ENCODE results near the gene GAR1. TPM values are rescaled to one million over a fixed set of nuclear protein-coding genes. Genes with fewer than 3 reads are reported as not detected.
"Not testable (repeated sequence)": the region's sequence is repeated elsewhere in the genome, so short reads cannot be mapped to it uniquely, and the experiment has no call there.

GAR1 gene
- total RNA-seq, 1 experiment from 2014 or later: 50.4 TPM

DNA sequence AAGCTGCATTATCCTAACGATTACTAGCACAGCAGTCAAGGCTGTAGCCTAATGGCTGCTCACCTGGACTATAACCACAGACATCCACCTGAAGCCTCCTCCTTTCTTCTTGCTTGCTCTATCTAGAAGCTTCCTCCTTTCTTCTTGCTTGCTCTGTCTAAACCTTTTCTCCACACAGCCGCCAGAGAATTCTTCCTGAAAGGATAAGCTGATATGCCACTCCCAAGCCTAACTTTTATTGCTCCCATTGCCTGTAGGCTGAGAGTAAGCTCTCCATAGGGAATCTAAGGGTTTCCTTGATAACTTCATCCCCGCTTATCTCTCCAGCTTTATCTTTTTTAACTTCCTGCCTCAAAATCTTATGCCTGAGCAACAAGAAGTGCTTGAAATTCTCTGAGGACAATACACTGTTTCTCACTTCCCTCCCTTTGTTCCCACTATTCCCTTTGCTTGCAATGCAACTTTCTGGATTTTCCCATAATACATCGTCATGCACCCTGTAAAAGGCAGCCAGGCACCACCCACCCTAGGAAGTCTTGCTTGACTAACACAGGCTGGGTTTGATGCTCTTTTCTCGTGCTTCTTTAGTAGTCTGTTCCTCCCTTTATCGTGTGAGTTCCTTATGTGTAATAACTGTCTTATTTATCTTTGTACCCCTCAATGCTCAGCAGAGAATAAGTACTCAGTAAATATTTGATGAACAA lies 31.0 kb downstream of the GAR1 start:
- DNase-seq (ENCODE audit: low read depth): no peak

DNA sequence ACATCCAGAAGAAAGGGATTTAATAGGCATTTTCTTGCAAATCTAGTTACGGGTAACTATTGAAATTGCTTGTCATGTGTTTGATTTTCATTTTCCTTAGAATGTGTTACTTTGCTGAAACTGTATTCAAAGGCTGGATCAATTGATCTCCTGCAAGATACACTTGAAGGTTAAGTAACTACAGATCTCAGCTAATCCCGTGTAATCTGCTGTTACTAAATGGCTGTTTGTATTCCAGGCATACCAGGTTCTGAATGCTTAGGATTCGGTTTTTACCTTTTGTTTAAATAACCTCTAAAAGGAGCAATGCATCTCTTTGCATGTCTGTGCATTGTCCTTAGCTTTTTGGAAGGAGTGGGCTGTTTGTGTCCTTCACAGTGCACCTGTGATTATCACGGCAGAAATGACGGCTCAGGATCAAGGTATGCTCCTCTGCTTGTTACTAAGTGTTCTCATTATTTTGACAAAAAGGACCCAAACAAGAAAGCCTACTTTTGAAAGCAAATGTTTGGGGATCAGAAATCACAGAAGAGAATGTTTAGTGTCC lies 32.4 kb downstream of the GAR1 start, which contains the start of gene LRIT3:
LRIT3 (plus strand) TSS at position 212 of the 547 bp plus-strand sequence; CDS start at position 307, 95 bp downstream.
- no peak for DNase-seq (ENCODE audit: low read depth)

DNA sequence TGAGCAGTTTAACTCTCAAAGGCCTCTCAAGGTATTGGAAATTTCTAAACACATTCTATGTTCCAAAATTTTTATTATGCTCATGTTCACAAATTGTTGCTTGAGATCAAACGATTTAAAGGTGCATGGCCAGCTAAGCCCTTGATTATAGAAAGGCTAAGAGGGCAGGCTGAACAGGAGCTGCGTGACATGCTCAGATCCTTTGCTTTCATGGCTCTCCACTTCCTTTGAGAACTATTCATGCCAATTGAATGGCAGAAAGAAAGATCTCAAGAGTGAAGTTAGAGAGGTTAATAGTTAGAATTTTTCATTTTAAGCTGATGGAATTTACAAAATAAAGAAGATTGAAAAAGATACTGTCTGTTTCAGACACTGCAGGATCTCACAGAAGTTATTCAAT lies 32.9 kb downstream of the GAR1 start:
- DNase-seq (ENCODE audit: low read depth): no peak

DNA sequence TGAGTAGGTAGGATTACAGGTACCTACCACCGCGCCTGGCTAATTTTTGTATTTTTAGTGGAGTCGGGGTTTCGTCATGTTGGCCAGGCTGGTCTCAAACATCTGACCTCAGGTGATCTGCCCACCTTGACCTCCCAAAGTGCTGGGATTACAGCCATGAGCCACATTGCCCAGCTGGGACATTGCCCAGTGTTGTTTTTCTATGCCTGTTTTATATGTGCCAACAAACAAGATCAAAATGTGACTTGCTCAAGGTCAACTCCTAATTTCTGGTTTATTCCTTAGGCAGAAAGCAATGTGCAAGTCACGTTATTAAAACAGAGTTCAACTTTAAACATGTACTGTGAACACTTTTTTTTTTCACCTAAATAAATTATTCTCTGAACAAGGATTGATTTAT lies 35.0 kb downstream of the GAR1 start:
- no peak for DNase-seq (ENCODE audit: low read depth)

DNA sequence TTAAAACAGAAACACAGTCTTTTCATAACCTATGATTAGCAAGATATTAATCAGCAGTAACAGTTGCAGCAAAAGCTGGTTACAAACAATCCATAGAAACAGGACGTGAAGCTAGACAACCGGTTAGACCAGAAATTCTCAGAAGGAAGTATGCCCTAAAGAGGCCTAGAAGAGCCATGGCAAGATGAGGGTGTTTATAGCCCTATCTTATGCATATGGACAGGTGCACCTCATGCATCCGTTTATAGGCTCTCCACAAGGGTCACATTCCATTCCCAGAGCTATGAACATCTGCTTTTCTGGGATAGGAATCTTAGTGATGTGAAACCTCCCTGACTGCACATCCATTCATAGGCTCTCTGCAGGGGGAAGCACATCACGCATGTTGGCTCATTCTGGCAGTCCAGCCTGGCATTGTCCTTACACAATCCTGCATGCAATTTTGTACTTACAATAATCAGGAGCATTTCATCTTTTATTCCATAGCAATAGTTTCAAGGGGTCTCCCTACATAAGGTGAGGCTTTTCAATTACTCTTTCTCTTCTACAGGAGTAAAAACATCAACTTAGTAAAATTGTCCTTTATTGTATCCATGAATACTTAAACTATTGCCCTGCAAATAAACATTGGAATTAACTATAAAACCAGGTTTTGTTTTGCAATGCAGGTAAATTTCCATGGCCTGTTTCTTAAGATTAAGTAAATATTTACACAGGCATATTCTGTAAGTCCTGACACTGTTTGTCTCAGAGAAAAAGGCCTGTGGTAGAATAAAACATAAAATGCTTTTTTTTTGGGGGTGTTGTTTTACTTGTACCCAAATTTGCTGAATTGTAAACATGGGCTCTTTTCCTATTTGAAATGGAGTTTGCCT lies 44.1 kb downstream of the GAR1 start:
- not testable (repeated sequence) for DNase-seq (ENCODE audit: low read depth)

DNA sequence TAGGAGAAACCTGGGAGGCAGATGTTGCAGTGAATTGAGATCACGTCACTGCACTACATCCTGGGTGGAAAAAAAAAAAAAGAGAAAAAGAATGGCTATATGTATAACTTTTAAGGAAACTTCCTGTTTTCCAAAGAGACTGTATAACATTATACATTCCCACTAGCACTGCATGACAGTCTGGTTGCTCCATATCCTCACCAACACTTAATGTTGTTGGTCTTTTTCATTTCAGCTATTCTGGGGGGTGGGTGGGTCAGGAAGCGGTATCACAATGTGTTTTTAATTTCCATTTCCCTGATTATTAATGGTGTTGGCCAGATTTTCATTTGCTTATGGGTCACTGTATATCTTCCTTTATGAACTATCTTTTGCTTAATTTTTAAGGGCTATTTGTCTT lies 45.7 kb downstream of the GAR1 start:
- no peak for DNase-seq (ENCODE audit: low read depth)

DNA sequence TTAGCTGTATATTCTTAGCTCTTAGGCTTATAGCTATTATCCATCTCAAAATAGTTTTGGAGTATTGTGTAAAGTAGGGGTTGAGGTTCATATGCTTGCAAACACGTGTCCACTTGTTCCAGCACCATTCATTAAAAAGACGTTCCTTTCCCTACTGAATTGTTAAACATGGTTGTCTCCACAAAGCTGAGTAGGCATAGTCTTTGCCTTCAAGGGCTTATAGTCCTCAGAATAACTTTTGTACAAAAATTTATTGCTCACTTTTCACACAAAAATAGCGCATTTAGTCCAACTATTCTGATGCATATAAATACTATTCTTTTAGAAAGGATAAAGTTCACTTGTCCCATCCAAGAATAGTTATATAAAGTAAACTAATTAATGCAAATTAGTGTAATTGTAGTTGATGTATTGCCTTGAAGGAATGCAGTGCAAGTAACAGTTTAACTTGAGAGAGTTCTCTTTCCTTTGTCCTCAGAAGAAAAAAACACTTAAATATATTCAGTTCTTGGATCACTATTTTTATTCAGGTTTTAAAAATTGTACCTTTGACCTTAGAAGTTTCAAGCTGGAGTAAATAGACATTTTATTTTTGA lies 46.5 kb downstream of the GAR1 start:
- DNase-seq (ENCODE audit: low read depth): no peak

DNA sequence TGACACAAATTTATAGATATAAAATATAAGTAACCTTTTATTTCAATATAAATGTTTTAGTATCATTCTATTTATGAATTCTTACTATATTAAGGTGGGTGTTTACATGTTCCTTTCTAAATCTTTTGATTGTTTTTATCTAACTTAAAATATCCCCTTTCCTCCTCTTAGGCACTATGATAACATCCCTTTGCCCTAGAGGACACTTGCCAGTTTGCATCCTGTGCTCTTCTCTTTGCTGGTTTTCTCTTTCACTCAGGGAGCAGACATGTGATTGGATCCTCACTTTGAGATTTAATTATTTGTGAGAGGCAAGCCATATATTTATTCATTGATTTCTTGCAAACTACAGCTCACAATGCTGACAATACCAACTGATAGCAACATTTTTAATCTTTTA lies 48.6 kb downstream of the GAR1 start:
- no peak for DNase-seq (ENCODE audit: low read depth)

DNA sequence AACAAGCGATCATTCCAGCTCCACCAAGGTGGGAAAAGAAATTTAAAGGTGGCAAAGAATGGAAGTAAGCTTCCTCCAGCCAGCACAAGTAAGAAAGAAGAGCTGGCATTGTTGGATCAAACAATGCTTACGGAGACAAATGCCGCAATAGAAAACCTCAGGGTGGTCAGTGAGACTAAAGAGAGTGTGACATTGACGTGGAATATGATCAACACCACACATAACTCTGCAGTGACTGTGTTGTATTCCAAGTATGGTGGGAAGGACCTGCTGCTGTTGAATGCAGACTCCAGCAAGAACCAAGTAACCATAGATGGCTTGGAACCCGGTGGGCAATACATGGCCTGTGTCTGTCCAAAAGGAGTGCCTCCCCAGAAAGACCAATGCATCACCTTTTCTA lies 54.5 kb downstream of the GAR1 start:
- no peak for DNase-seq (ENCODE audit: low read depth)

DNA sequence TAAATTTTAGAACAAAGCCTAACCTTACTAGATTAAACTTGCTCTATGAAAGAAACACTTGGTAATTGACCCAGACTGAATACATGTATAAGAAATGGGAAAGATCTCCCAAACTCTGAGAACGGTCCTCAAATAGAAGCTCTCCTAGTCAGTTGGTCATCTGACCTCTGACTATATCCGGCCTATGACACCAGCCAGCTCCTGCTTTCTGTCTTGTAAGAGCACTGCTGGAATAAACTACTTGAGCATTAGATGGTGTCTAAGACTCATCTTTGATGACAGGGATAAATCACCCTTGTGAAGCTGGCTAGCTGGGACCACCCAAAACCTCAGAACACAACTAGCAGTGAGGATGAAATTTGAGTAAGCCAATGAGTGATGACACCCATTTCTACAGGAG lies 56.5 kb downstream of the GAR1 start:
- DNase-seq (ENCODE audit: low read depth): no peak

DNA sequence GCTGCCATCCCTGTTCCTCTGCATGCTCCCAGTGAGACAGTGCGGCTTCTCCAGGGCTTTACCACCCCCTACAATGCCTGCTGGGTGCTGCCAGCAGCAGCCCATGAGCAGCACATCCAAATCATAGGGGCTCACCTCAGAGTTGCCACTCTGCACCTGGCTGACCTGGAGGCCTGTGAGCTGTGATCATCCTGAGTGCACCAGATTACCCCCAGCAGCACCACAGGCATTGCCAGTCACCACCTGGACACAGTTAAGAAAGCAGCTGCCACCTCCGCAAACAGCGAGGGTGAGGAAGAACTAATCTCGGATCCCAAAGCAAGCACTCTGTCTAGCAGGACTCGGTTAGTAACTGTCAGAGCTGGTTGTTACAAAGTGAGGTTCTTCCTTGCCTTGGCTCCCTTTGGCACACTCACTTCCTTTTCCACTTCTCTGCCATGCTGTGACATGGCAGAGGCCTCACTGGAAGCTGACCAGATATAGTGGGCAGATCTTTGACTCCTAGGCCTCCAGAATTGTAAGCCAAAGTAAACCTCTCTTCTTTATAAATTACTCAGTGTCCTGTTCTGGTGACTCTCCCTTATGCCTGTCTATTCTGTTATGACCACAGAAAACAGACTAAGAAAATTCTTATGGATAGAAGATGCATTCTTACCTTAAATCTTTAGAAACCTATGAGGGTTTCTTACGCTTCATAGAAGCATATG lies 57.5 kb downstream of the GAR1 start:
- no peak for DNase-seq (ENCODE audit: low read depth)

DNA sequence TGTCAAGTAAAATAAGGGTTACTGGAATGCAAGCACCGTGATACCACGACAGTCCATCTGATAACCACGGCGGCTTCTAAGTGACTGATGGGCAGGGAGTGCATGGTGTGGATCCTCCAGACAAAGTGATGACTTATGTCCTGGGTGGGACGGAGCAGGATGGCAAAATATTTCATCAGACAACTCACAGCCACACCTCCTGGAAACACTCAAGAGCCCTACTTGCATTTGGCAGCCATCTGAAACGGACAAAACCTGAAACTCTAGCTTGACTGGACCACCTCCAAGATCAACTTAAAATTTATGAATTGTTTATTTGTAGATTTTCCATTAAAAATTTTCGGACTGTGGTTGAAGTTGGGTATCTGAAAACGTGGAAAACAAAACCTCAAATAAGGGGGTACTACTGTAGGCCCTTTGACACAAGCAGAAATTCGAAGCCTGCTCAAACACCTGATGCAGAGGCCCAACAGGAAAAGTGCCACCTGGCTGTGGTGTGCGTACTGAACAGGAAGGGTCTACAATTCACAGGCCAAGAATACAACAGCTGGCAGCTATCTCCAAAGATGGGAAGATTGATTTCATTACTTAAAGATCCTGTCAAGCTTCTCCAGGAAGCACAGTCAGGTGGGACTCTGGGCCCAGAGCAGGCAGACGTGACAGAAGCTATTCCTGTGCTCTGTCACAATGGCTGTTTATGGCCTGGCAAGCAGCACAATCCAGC lies 58.4 kb downstream of the GAR1 start:
- DNase-seq (ENCODE audit: low read depth): peak; percentile 20

Other genes starting within 250 kb of the GAR1 start
- gene CASP6, start 112.3 kb upstream of the GAR1 start, total RNA-seq (2014; rRNA removed; shearing (Covaris generic)): 26.2 and 31.1 TPM in 2 replicates
- 34.7 and 50.5 TPM in 2 replicates for gene PLA2G12A, start 85.7 kb upstream of the GAR1 start, total RNA-seq (2014; rRNA removed; shearing (Covaris generic))
- 0.08 TPM in 1 of 2 replicates, not detected in the other for gene CFI, start 13.8 kb upstream of the GAR1 start, total RNA-seq (2014; rRNA removed; shearing (Covaris generic))
- gene RRH, start 12.2 kb downstream of the GAR1 start, total RNA-seq (2014; rRNA removed; shearing (Covaris generic)): 0.17 TPM in 1 of 2 replicates, not detected in the other
- not detected in 2 replicates for gene LRIT3, start 32.3 kb downstream of the GAR1 start, total RNA-seq (2014; rRNA removed; shearing (Covaris generic))
- 2.0 and 3.5 TPM in 2 replicates for gene EGF, start 97.1 kb downstream of the GAR1 start, total RNA-seq (2014; rRNA removed; shearing (Covaris generic))